ENCODE results near the gene NEGR1.

DNA sequence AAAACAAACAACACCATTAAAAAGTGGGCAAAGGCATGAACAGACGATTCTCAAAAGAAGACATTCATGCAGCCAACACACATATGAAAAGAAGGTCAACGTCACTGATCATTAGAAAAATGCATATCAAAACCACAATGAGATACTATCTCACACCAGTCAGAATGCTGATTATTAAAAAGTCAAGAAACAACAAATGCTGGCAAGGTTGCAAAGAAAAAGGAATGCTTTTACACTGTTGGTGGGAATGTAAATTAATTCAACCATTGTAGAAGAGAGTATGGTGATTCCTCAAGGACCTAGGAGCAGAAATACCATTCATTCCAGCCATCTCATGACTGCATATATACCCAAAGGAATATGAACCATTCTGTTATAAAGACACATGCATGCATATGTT is 419.6 kb downstream of the NEGR1 start:
- TF ChIP-seq, protein P1, sequence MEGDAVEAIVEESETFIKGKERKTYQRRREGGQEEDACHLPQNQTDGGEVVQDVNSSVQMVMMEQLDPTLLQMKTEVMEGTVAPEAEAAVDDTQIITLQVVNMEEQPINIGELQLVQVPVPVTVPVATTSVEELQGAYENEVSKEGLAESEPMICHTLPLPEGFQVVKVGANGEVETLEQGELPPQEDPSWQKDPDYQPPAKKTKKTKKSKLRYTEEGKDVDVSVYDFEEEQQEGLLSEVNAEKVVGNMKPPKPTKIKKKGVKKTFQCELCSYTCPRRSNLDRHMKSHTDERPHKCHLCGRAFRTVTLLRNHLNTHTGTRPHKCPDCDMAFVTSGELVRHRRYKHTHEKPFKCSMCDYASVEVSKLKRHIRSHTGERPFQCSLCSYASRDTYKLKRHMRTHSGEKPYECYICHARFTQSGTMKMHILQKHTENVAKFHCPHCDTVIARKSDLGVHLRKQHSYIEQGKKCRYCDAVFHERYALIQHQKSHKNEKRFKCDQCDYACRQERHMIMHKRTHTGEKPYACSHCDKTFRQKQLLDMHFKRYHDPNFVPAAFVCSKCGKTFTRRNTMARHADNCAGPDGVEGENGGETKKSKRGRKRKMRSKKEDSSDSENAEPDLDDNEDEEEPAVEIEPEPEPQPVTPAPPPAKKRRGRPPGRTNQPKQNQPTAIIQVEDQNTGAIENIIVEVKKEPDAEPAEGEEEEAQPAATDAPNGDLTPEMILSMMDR (IDR thresholded peaks at IDR 0.05), result no peak
- TF ChIP-seq POLR2AphosphoS5 (IDR thresholded peaks at IDR 0.05) (no peak), EP300 (IDR thresholded peaks at IDR 0.05) (no peak)
